Panc1 (cell line): ENCODE measurements around the gene COA8. TPM values are rescaled to one million over a fixed set of nuclear protein-coding genes. Genes with fewer than 3 reads are reported as not detected.

ENCODE experiments used
- ATAC-seq: fragments of 200-7000 bp; cut with Tn5 transposase; 2 replicates; pipeline ENCODE4 v1.9.1; 2020; ENCODE audit warnings: mild to moderate bottlenecking, moderate library complexity
- BruUV-seq: library from RNA; stranded (reverse); fragments of 400-500 nt; replicated peaks from 2 replicates; lab custom pipeline; 2021; lab: Mats Ljungman, UMichigan
- CTCF ChIA-PET: fragments of 300-600 bp; sonication (Branson Sonifier 250); formaldehyde crosslinking; loops from one replicate; lab custom pipeline; 2022; ENCODE audit warnings: antibody characterized with exemption; lab: Charles Lee
- POLR2A ChIA-PET: fragments of 300-600 bp; sonication (Branson Sonifier 250); formaldehyde crosslinking; loops from one replicate; lab custom pipeline; 2022; ENCODE audit warnings: antibody characterized with exemption; lab: Charles Lee
- DNase-seq: peaks from one replicate; pipeline ENCODE4 v3.0.0-alpha.2; 2010; ENCODE audit warnings: low read depth, low spot score
- H3K27ac ChIP-seq: 2 replicates; pipeline ENCODE4 v1.5.1; 2011; ENCODE audit warnings: mild to moderate bottlenecking, low read length, inconsistent platforms
- H3K27me3 ChIP-seq: fragments of 200-500 bp; sonication (Bioruptor generic); 2 replicates; pipeline ENCODE4 v1.6.0; 2014; ENCODE audit warnings: low read length, inconsistent platforms; ENCODE audit not compliant: control insufficient read depth, insufficient read depth
- H3K36me3 ChIP-seq: fragments of 200-500 bp; sonication (Bioruptor generic); 2 replicates; pipeline ENCODE4 v1.5.1; 2014; ENCODE audit warnings: inconsistent platforms, mild to moderate bottlenecking, low read length, moderate library complexity; ENCODE audit not compliant: control insufficient read depth, insufficient read depth
- H3K4me1 ChIP-seq: 2 replicates; pipeline ENCODE4 v1.5.1; 2011; ENCODE audit warnings: inconsistent platforms, mild to moderate bottlenecking, low read length, moderate library complexity; ENCODE audit not compliant: control insufficient read depth, insufficient read depth
- H3K4me3 ChIP-seq, 2 experiments: 2 replicates each; pipeline ENCODE4 v1.5.1; 2011 to 2012; ENCODE audit warnings: low read depth in 2 of 2, low read length in 2 of 2, mild to moderate bottlenecking in 2 of 2, inconsistent platforms in 1 of 2, moderate library complexity in 1 of 2
- H3K9me3 ChIP-seq: fragments of 200-500 bp; sonication (Bioruptor generic); 2 replicates; pipeline ENCODE4 v1.5.1; 2014; ENCODE audit warnings: low read depth, mild to moderate bottlenecking, inconsistent platforms, low read length, moderate library complexity; ENCODE audit not compliant: control insufficient read depth, insufficient read depth
- POLR2AphosphoS5 ChIP-seq: IDR thresholded peaks from 2 replicates; pipeline ENCODE4 v1.6.1; 2012; ENCODE audit warnings: mild to moderate bottlenecking, low read depth, low read length, moderate library complexity
- REST ChIP-seq, 2 experiments: IDR thresholded peaks; 2 replicates each; pipeline ENCODE4 v1.6.1; 2011 to 2012; ENCODE audit warnings: low read depth in 2 of 2, control low read depth in 1 of 2, low read length in 1 of 2, mild to moderate bottlenecking in 1 of 2, moderate library complexity in 1 of 2; ENCODE audit not compliant: insufficient read depth in 1 of 2
- SIN3A ChIP-seq: IDR thresholded peaks from 2 replicates; pipeline ENCODE4 v1.6.1; 2012; ENCODE audit warnings: low read depth, mild to moderate bottlenecking, low read length, moderate library complexity, borderline replicate concordance; ENCODE audit not compliant: insufficient read depth
- TCF7L2 ChIP-seq: IDR thresholded peaks from 2 replicates; pipeline ENCODE4 v1.6.1; 2011; ENCODE audit warnings: mild to moderate bottlenecking, low read depth, low read length, inconsistent platforms
- in situ Hi-C: cut with HindIII; loops from 2 replicates; pipeline ENCODE4 v1.10.0; 2016; ENCODE audit warnings: low sequenced_read_pairs, low pct_unique_long_range_greater_than_20kb
- intact Hi-C: fragments of 100-400 bp; cut with micrococcal nuclease; formaldehyde crosslinking; loops from one replicate; pipeline ENCODE4 v1.10.0; 2022; ENCODE audit not compliant: unreplicated experiment
- total RNA-seq: library from RNA; stranded (reverse); gene quantifications from one replicate; pipeline ENCODE4 v1.2.1, GENCODE V29; 2021; ENCODE audit not compliant: unreplicated experiment
- TF ChIP-seq, protein P1 (sequence below): fragments of 450-650 bp; IDR thresholded peaks from 2 replicates; pipeline ENCODE4 v1.5.1; 2017; ENCODE audit warnings: mild to moderate bottlenecking

The COA8 gene
- total RNA-seq, 1 experiment from 2014 or later = 42.2 TPM

GRCh38 chr14:103600503-103600902 lies 37.7 kb downstream of the COA8 start:
- TF ChIP-seq TCF7L2 (no peak), SIN3A (no peak), POLR2AphosphoS5 (no peak), REST (IDR thresholded peaks at IDR 0.05; ENCODE audit: insufficient read depth in 1 of 2, low read depth in 2 of 2, low read length in 1 of 2) (no peak)
- TF ChIP-seq, protein P1, sequence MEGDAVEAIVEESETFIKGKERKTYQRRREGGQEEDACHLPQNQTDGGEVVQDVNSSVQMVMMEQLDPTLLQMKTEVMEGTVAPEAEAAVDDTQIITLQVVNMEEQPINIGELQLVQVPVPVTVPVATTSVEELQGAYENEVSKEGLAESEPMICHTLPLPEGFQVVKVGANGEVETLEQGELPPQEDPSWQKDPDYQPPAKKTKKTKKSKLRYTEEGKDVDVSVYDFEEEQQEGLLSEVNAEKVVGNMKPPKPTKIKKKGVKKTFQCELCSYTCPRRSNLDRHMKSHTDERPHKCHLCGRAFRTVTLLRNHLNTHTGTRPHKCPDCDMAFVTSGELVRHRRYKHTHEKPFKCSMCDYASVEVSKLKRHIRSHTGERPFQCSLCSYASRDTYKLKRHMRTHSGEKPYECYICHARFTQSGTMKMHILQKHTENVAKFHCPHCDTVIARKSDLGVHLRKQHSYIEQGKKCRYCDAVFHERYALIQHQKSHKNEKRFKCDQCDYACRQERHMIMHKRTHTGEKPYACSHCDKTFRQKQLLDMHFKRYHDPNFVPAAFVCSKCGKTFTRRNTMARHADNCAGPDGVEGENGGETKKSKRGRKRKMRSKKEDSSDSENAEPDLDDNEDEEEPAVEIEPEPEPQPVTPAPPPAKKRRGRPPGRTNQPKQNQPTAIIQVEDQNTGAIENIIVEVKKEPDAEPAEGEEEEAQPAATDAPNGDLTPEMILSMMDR = no peak
- BruUV-seq = no TSS peak
- intact Hi-C loops (no loop called here), in situ Hi-C loops (no loop called here)
- H3K27me3 ChIP-seq = no peaks in the 10 kb centered on the region
- DNase-seq = no peak
- no peak for ATAC-seq
- POLR2A ChIA-PET = no interaction called here
- no peaks in the 10 kb centered on the region for H3K36me3 ChIP-seq
- H3K9me3 ChIP-seq = no peaks in the 10 kb centered on the region
- no peak overlapping the region for H3K27ac ChIP-seq
- CTCF ChIA-PET = no interaction called here
- no peaks in the 10 kb centered on the region for H3K4me1 ChIP-seq
- no peak overlapping the region for H3K4me3 ChIP-seq

- Histone ChIP-seq H3K27me3 (no peaks in the 10 kb centered on the region), H3K4me3 (no peak overlapping the region), H3K4me1 (no peaks in the 10 kb centered on the region), H3K36me3 (no peaks in the 10 kb centered on the region), H3K27ac (no peak overlapping the region), H3K9me3 (no peaks in the 10 kb centered on the region)
- DNase-seq (no peak), ATAC-seq (no peak)
- in situ Hi-C loops (no loop called here), intact Hi-C loops (no loop called here)
- no TSS peak for BruUV-seq
- TF ChIP-seq TCF7L2 (no peak), POLR2AphosphoS5 (no peak), SIN3A (no peak), REST (IDR thresholded peaks at IDR 0.05; ENCODE audit: insufficient read depth in 1 of 2, low read depth in 2 of 2, low read length in 1 of 2) (no peak)
- TF ChIP-seq, protein P1 = no peak
- ChIA-PET POLR2A (no interaction called here), CTCF (interaction anchor here (0.7 kb wide), 1 partner anchor 96 kb away, joined by 7 read pairs; no protein-coding TSS in a partner anchor)
These were observed 41.9 kb downstream of the COA8 start for GRCh38 chr14:103604620-103605019.
